ENCODE measurements around the gene DCLK3. TPM values are rescaled to one million over a fixed set of nuclear protein-coding genes. Genes with fewer than 3 reads are reported as not detected.

Gene DCLK3
- total RNA-seq, 1 donor from 2014 or later, result 0.10 TPM

DNA sequence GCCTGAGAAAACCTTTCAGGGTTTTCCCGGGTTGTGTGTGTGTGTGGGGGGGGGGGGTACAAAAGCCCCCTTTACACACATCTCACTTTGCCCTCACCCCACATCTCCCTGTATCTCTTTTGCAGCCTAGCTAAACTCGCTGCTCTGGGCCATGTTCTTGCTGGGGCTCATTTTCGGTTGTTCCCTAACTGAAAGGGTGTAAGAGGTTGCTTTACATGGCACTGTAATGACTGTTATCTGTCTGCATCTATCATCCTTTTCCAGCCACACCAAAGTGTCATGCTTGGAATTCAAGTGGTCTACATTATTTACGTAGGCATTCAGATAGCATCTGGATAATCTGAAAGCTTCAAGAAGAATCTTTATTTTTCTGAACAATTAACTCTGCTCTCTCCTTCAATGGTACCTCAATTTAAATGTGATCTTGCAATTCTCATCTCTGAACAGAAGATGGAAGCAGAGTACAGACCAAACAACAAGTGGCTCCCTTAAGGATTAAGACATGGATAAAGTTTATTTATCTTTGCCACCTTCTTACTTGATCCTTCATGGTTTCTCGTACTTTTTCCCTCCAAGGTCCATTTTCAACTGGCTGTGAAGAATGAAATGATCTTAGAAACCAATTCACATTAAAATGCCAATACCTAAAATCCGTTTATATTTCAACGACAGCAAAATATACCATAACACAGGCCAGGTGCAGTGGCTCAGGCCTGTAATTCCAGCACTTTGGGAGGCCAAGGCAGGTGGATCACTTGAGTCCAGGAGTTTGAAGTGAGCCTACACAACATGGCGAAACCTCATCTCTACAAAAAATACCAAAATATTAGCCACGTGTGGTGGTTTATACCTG, 34.9 kb downstream of the DCLK3 start:
- Mint-ChIP-seq H3K4me1 (ENCODE audit: unreplicated experiment) (peaks cover 14% of the 10 kb centered on the region), H3K36me3 (no peaks in the 10 kb centered on the region), H3K27me3 (peaks cover 32% of the 10 kb centered on the region), H3K9me3 (no peaks in the 10 kb centered on the region), H3K4me3 (no peak overlapping the region), H3K27ac (no peak overlapping the region)
- no peak for DNase-seq (ENCODE audit: extremely low spot score, unreplicated experiment)
- TF ChIP-seq, protein P1, sequence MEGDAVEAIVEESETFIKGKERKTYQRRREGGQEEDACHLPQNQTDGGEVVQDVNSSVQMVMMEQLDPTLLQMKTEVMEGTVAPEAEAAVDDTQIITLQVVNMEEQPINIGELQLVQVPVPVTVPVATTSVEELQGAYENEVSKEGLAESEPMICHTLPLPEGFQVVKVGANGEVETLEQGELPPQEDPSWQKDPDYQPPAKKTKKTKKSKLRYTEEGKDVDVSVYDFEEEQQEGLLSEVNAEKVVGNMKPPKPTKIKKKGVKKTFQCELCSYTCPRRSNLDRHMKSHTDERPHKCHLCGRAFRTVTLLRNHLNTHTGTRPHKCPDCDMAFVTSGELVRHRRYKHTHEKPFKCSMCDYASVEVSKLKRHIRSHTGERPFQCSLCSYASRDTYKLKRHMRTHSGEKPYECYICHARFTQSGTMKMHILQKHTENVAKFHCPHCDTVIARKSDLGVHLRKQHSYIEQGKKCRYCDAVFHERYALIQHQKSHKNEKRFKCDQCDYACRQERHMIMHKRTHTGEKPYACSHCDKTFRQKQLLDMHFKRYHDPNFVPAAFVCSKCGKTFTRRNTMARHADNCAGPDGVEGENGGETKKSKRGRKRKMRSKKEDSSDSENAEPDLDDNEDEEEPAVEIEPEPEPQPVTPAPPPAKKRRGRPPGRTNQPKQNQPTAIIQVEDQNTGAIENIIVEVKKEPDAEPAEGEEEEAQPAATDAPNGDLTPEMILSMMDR (conservative IDR thresholded peaks at IDR 0.05), result peak; percentile 89

DNA sequence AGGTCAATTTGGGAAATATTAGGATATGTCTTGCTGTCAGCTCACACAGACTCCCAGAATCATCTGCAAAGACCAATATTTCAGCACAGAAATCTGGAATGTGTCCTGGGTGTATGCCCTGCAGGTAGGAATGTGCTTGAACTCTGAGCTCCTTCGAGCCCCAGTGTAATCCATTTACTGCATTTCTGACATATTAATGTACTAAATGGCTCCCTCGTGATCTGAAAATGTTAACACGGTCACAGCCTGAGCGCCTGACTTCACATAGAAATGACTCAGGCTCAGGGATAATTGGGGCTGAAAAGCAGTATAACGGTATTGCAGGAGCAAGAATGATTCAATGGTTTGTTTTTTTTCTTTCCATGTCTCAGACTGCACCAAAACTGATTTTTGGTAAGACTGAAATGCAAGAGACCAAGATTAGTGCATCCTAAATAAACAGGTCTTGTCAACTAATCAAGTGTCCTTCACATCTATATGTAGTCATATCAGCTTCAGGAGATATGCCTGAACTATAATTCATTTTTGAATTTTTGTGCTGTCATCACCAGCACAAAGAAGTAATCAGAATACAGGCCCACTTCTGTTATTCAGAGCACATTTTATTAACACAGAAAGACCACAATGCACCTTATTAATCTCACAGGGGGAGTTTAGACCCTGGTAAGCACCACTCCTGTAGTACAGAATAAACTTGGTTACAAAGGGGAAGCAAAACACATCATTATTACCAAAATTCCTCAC, 49.8 kb downstream of the DCLK3 start:
- H3K27ac Mint-ChIP-seq, result no peak overlapping the region
- no peak overlapping the region for H3K4me3 Mint-ChIP-seq
- TF ChIP-seq, protein P1 (conservative IDR thresholded peaks at IDR 0.05), result no peak
- no peak for DNase-seq (ENCODE audit: extremely low spot score, unreplicated experiment)
- H3K4me1 Mint-ChIP-seq (ENCODE audit: unreplicated experiment), result no peaks in the 10 kb centered on the region
- no peaks in the 10 kb centered on the region for H3K36me3 Mint-ChIP-seq
- peaks cover 22% of the 10 kb centered on the region for H3K27me3 Mint-ChIP-seq
- H3K9me3 Mint-ChIP-seq, result no peaks in the 10 kb centered on the region

DNA sequence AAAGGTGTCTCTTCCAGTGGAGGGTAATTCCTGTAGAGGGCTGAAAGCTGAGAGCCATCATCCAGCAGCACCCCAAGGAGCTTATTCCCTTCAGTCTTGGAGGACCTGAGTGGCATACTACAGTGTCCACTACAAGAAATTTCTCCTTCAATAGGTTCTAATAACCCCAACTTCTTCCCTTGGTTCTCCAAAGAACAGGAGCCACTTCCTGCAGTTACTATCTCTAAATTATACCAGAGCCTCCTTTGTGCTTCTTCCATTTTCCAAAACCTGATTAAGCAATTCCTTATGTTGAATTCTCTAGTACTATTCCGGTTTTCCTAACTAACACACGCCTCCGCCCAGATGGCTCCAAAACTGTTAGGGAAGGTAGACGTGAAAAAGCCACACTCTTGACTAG, 50.4 kb downstream of the DCLK3 start:
- Mint-ChIP-seq H3K4me1 (ENCODE audit: unreplicated experiment) (no peaks in the 10 kb centered on the region), H3K36me3 (no peaks in the 10 kb centered on the region), H3K4me3 (no peak overlapping the region), H3K27ac (no peak overlapping the region), H3K27me3 (peaks cover 28% of the 10 kb centered on the region), H3K9me3 (no peaks in the 10 kb centered on the region)
- TF ChIP-seq, protein P1 (conservative IDR thresholded peaks at IDR 0.05), result no peak
- no peak for DNase-seq (ENCODE audit: extremely low spot score, unreplicated experiment)

DNA sequence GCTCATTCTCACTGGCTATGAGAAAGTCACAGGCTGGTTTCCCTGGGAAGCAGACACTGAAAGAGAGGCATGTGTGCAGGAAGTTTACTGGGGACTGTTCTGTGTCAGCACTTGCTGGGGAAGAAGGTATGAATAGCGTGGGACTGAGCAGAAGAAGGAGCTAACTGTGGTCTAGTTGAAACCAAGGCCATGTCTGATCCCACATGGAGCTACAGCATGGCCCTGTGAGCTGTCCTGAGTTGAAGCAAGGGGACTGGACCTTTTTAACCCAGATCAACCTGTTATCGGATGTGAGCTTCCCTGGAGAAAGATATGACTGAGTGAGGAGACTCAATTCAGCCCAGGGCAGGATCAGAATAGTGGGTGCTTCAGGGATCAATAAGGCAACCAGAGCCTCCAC, 53.7 kb downstream of the DCLK3 start:
- Mint-ChIP-seq H3K9me3 (no peaks in the 10 kb centered on the region), H3K27ac (no peak overlapping the region), H3K36me3 (no peaks in the 10 kb centered on the region), H3K27me3 (peaks cover 39% of the 10 kb centered on the region), H3K4me3 (no peak overlapping the region), H3K4me1 (ENCODE audit: unreplicated experiment) (no peaks in the 10 kb centered on the region)
- TF ChIP-seq, protein P1 (conservative IDR thresholded peaks at IDR 0.05), result no peak
- no peak for DNase-seq (ENCODE audit: extremely low spot score, unreplicated experiment)

DNA sequence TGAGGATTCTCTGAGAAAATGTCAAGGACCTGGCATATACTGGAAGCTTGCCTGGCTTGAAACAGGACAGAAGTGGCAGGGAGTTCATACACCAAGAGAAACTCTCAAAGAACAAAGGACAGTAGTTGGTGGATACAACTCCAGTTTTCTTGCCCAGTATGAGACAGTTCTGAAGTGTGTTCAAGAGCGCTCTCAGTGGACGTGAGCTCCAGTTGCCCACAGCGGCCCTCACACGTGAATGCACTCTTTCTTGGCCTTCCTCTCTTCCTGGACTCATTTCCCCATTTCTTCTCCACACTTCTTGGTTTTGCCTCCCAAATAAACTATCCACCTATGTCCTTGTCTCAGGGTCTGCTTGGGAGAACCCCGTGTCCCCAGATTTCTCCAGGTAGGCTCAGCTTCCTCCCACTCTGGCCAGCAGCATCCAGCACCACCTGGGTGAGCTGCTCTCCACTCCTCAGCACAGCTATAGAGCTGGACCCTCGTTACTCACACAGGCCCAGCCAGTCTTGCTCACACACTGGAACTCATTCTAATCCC, 54.5 kb downstream of the DCLK3 start:
- no peak overlapping the region for H3K27ac Mint-ChIP-seq
- no peak overlapping the region for H3K4me3 Mint-ChIP-seq
- H3K4me1 Mint-ChIP-seq (ENCODE audit: unreplicated experiment), result no peaks in the 10 kb centered on the region
- H3K27me3 Mint-ChIP-seq, result peaks cover 42% of the 10 kb centered on the region
- TF ChIP-seq, protein P1 (conservative IDR thresholded peaks at IDR 0.05), result no peak
- no peaks in the 10 kb centered on the region for H3K36me3 Mint-ChIP-seq
- DNase-seq (ENCODE audit: extremely low spot score, unreplicated experiment), result no peak
- no peaks in the 10 kb centered on the region for H3K9me3 Mint-ChIP-seq

Measured in type B pancreatic cell (in vitro differentiated cells).